ENCODE data around the gene VTA1. TPM values are rescaled to one million over a fixed set of nuclear protein-coding genes. Genes with fewer than 3 reads are reported as not detected.

Gene VTA1
- polyA plus RNA-seq, 1 donor (not counting 4 experiments of a cell fraction or from before 2014, with no cell fraction given) = 97.4 TPM

DNA sequence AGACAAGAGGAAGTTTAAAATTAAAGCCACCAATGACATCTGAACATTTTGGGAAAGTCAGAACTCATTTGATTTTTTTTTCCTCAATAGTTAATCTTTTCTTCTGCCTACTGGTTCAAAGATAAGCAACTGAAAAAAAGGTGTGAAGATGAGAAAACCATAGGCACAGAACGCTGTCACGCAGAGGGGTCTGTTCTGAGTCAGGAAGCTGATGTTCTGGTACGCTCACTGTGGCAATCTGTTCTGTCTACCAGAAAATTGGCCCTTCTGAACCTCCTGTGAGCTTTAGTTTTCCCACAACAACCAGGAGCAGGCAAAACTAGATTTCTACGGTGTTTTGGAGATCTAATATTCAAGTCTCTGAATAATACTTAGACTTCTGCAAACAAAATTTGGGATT lies 78.1 kb downstream of the VTA1 start:
- no peaks in the 10 kb centered on the region for H3K79me2 ChIP-seq (ENCODE audit: control insufficient read depth, insufficient read depth, low read length)
- H3K9ac ChIP-seq (ENCODE audit: control insufficient read depth, extremely low read depth, insufficient read depth, low read length) = no peak overlapping the region
- no peak for DNase-seq (ENCODE audit: low read depth, low spot score)
- H4K20me1 ChIP-seq (ENCODE audit: control insufficient read depth, extremely low read depth, insufficient read depth, low read length) = no peaks in the 10 kb centered on the region
- no peak overlapping the region for H3K27ac ChIP-seq (ENCODE audit: control insufficient read depth, insufficient read depth, low read length)
- TF ChIP-seq EZH2 (IDR thresholded peaks at IDR 0.05; ENCODE audit: low read length) = no peak
- TF ChIP-seq CTCF (optimal IDR thresholded peaks at IDR 0.05 in 1 of 3, IDR thresholded peaks at IDR 0.05 in 1 of 3, conservative IDR thresholded peaks at IDR 0.05 in 1 of 3; ENCODE audit: extremely low read depth in 1 of 3, insufficient read depth in 2 of 3, low read length in 3 of 3) = no peak
- H3K4me1 ChIP-seq (ENCODE audit: control insufficient read depth, extremely low read depth, insufficient read depth, low read length) = no peaks in the 10 kb centered on the region
- H3K9me3 ChIP-seq (ENCODE audit: control insufficient read depth, low read depth, low read length) = no peaks in the 10 kb centered on the region
- FAIRE-seq = no peak
- no peaks in the 10 kb centered on the region for H3K27me3 ChIP-seq (ENCODE audit: control insufficient read depth, extremely low read depth, insufficient read depth, low read length)
- no peak overlapping the region for H3K4me3 ChIP-seq (ENCODE audit: control insufficient read depth in 2 of 3, extremely low read depth in 1 of 3, insufficient read depth in 2 of 3, low read depth in 1 of 3, low read length in 3 of 3)
- dilution Hi-C loops (cut with MboI; ENCODE audit: extremely low pct_ligation_motif_present, low sequenced_read_pairs) = no loop called here
- H3K36me3 ChIP-seq (ENCODE audit: control insufficient read depth in 2 of 2, extremely low read depth in 1 of 2, insufficient read depth in 2 of 2, low read length in 2 of 2) = no peaks in the 10 kb centered on the region
- no peak overlapping the region for H3K4me2 ChIP-seq (ENCODE audit: control insufficient read depth, extremely low read depth, insufficient read depth, low read depth, low read length)
- H2AFZ ChIP-seq (ENCODE audit: control insufficient read depth, low read length) = no peak overlapping the region
- no peaks in the 10 kb centered on the region for H3K9me1 ChIP-seq (ENCODE audit: control insufficient read depth, extremely low read depth, insufficient read depth, low read length)

DNA sequence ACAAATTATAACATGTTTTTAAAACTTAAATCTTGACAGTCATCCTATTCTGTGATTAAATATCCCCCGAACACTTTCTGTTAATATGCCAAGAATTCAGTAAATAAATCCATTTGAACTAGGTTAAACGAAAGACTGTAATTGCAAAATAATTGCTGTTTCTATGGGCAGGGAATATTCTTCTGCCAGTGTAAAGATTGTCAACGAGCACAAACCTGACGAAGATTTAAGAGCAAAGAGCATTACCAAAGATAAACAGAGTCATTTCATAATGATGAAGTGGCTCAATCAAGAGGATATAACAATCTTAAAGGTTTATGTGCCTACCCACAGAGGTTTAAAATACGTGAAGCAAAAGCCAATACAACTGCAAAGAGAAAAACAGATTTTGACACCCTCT lies 78.5 kb downstream of the VTA1 start:
- no peaks in the 10 kb centered on the region for H3K79me2 ChIP-seq (ENCODE audit: control insufficient read depth, insufficient read depth, low read length)
- H3K36me3 ChIP-seq (ENCODE audit: control insufficient read depth in 2 of 2, extremely low read depth in 1 of 2, insufficient read depth in 2 of 2, low read length in 2 of 2) = no peaks in the 10 kb centered on the region
- FAIRE-seq (no peak), DNase-seq (ENCODE audit: low read depth, low spot score) (no peak)
- no peaks in the 10 kb centered on the region for H3K4me1 ChIP-seq (ENCODE audit: control insufficient read depth, extremely low read depth, insufficient read depth, low read length)
- no peak overlapping the region for H2AFZ ChIP-seq (ENCODE audit: control insufficient read depth, low read length)
- no peak overlapping the region for H3K9ac ChIP-seq (ENCODE audit: control insufficient read depth, extremely low read depth, insufficient read depth, low read length)
- H3K4me3 ChIP-seq (ENCODE audit: control insufficient read depth in 2 of 3, extremely low read depth in 1 of 3, insufficient read depth in 2 of 3, low read depth in 1 of 3, low read length in 3 of 3) = no peak overlapping the region
- no peak overlapping the region for H3K4me2 ChIP-seq (ENCODE audit: control insufficient read depth, extremely low read depth, insufficient read depth, low read depth, low read length)
- TF ChIP-seq EZH2 (IDR thresholded peaks at IDR 0.05; ENCODE audit: low read length) (no peak), CTCF (optimal IDR thresholded peaks at IDR 0.05 in 1 of 3, IDR thresholded peaks at IDR 0.05 in 1 of 3, conservative IDR thresholded peaks at IDR 0.05 in 1 of 3; ENCODE audit: extremely low read depth in 1 of 3, insufficient read depth in 2 of 3, low read length in 3 of 3) (no peak)
- H3K27me3 ChIP-seq (ENCODE audit: control insufficient read depth, extremely low read depth, insufficient read depth, low read length) = no peaks in the 10 kb centered on the region
- H3K27ac ChIP-seq (ENCODE audit: control insufficient read depth, insufficient read depth, low read length) = no peak overlapping the region
- dilution Hi-C loops (cut with MboI; ENCODE audit: extremely low pct_ligation_motif_present, low sequenced_read_pairs) = no loop called here
- no peaks in the 10 kb centered on the region for H3K9me3 ChIP-seq (ENCODE audit: control insufficient read depth, low read depth, low read length)
- no peaks in the 10 kb centered on the region for H4K20me1 ChIP-seq (ENCODE audit: control insufficient read depth, extremely low read depth, insufficient read depth, low read length)
- no peaks in the 10 kb centered on the region for H3K9me1 ChIP-seq (ENCODE audit: control insufficient read depth, extremely low read depth, insufficient read depth, low read length)
